SU-DHL-6 (cell line): Measurements from ENCODE around the gene RFC4.

Experiments used
- H2AFZ ChIP-seq: fragments of 200-600 bp; sonication (generic); 2 replicates; pipeline ENCODE4 v1.6.1; 2014; ENCODE audit warnings: low read depth, mild to moderate bottlenecking, moderate library complexity, mixed read lengths, antibody characterized with exemption, low read length; ENCODE audit not compliant: severe bottlenecking
- H3F3A ChIP-seq: fragments of 200-600 bp; shearing (Covaris generic); 2 replicates; pipeline ENCODE4 v1.6.0; 2016; ENCODE audit warnings: antibody characterized with exemption, mild to moderate bottlenecking; ENCODE audit not compliant: insufficient read depth
- H3K27ac ChIP-seq: fragments of 200-600 bp; sonication (generic); 2 replicates; pipeline ENCODE4 v1.5.1; 2016; ENCODE audit warnings: low read depth, mild to moderate bottlenecking, low read length, moderate library complexity, mixed read lengths
- H3K27me3 ChIP-seq: fragments of 200-600 bp; sonication (generic), shearing (Covaris generic); 2 replicates; pipeline ENCODE4 v1.6.0; 2014; ENCODE audit warnings: mild to moderate bottlenecking, low read length
- H3K36me3 ChIP-seq: fragments of 200-600 bp; sonication (generic); 2 replicates; pipeline ENCODE4 v1.6.1; 2014; ENCODE audit warnings: mild to moderate bottlenecking, low read length, mixed read lengths
- H3K4me2 ChIP-seq: fragments of 300-600, 200-600 bp; shearing (Covaris generic), sonication (generic); 2 replicates; pipeline ENCODE4 v1.6.0; 2014; ENCODE audit warnings: low read length, low read depth, mild to moderate bottlenecking; ENCODE audit not compliant: poor library complexity, severe bottlenecking
- H3K4me3 ChIP-seq: fragments of 200-600 bp; sonication (generic); 2 replicates; pipeline ENCODE4 v1.5.1; 2014; ENCODE audit warnings: antibody characterized with exemption, low read length, mild to moderate bottlenecking, mixed read lengths; ENCODE audit not compliant: insufficient read depth, poor library complexity, severe bottlenecking
- H3K79me2 ChIP-seq: fragments of 200-600 bp; sonication (generic); 2 replicates; pipeline ENCODE4 v1.6.1; 2014; ENCODE audit warnings: mild to moderate bottlenecking, low read length, moderate library complexity; ENCODE audit not compliant: insufficient read depth
- H3K9ac ChIP-seq: fragments of 200-600 bp; sonication (generic); 2 replicates; pipeline ENCODE4 v1.7.0; 2014; ENCODE audit warnings: mild to moderate bottlenecking, low read length
- H3K9me2 ChIP-seq: fragments of 200-600 bp; sonication (generic); replicated peaks from 2 replicates; pipeline ENCODE4 v1.6.1; 2014; ENCODE audit warnings: low read length; ENCODE audit not compliant: insufficient read depth
- H3K9me3 ChIP-seq: fragments of 200-600 bp; sonication (generic); 2 replicates; pipeline ENCODE4 v1.6.1; 2014; ENCODE audit warnings: low read length, mixed read lengths; ENCODE audit not compliant: insufficient read depth
- H4K20me1 ChIP-seq: fragments of 200-600 bp; sonication (generic); 2 replicates; pipeline ENCODE4 v1.6.1; 2014; ENCODE audit warnings: low read depth, mild to moderate bottlenecking, antibody characterized with exemption, low read length, moderate library complexity, mixed read lengths
- EZH2phosphoT487 ChIP-seq: fragments of 200-600 bp; sonication (generic), shearing (Covaris generic); conservative IDR thresholded peaks from 2 replicates; pipeline ENCODE4 v1.6.1; 2018; ENCODE audit warnings: mild to moderate bottlenecking, antibody characterized with exemption, low read length, moderate library complexity, mixed read lengths
- TF ChIP-seq, protein P1 (sequence below): fragments of 200-600 bp; sonication (generic); IDR thresholded peaks from one replicate; pipeline ENCODE4 v1.5.1; 2017; ENCODE audit warnings: antibody characterized with exemption, mild to moderate bottlenecking, low read length, moderate library complexity; ENCODE audit not compliant: insufficient read depth, poor library complexity, severe bottlenecking

RFC4 gene

DNA sequence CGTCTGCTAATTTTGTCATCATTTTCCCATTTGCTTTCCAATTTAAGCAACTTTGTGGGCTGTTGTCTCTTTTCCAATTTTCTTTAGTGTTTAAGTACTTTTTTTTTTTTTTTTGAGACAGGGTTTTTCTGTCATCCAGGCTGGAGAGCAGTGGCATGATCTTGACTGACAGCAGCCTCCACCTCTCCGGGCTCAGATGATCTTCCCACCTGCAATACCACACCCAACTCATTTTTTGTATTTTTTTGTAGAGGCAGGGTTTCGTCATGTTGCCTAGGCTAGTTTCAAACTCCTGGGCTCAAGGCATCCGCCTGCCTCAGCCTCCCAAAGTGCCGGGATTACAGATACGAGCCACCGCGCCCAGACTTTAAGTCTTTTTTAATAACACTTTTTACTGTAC, 49.1 kb downstream of the RFC4 start:
- Histone ChIP-seq H3K4me3 (no peak overlapping the region), H3K36me3 (no peaks in the 10 kb centered on the region), H3K79me2 (no peaks in the 10 kb centered on the region), H3K9ac (no peak overlapping the region), H3K9me3 (no peaks in the 10 kb centered on the region), H4K20me1 (no peaks in the 10 kb centered on the region), H2AFZ (no peak overlapping the region), H3K27ac (no peak overlapping the region), H3K4me2 (no peak overlapping the region), H3K9me2 (no peaks in the 10 kb centered on the region), H3K27me3 (no peaks in the 10 kb centered on the region), H3F3A (no peaks in the 10 kb centered on the region)
- TF ChIP-seq, protein P1, sequence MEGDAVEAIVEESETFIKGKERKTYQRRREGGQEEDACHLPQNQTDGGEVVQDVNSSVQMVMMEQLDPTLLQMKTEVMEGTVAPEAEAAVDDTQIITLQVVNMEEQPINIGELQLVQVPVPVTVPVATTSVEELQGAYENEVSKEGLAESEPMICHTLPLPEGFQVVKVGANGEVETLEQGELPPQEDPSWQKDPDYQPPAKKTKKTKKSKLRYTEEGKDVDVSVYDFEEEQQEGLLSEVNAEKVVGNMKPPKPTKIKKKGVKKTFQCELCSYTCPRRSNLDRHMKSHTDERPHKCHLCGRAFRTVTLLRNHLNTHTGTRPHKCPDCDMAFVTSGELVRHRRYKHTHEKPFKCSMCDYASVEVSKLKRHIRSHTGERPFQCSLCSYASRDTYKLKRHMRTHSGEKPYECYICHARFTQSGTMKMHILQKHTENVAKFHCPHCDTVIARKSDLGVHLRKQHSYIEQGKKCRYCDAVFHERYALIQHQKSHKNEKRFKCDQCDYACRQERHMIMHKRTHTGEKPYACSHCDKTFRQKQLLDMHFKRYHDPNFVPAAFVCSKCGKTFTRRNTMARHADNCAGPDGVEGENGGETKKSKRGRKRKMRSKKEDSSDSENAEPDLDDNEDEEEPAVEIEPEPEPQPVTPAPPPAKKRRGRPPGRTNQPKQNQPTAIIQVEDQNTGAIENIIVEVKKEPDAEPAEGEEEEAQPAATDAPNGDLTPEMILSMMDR, result no peak

DNA sequence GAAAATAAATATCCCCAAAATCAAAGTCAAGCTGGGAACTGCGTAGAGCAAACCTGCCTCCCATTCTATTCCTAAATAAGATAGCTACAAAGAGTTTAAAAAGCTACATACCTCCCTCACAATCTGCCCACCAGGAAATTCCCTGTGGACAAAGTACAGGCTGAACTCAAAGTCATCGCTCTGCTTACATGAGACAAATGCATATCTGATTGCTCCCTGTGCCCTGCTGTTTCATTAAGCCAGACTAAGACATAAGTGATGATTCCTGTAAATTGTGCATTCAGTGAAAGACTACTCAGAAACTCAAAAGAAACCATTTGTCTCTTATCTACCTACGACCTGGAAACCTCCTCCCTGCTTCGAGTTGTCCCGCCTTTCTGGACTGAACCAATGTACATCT, 51.4 kb downstream of the RFC4 start:
- Histone ChIP-seq H3K36me3 (no peaks in the 10 kb centered on the region), H3K4me2 (no peak overlapping the region), H3K9me2 (no peaks in the 10 kb centered on the region), H4K20me1 (no peaks in the 10 kb centered on the region), H3K9ac (no peak overlapping the region), H3K79me2 (no peaks in the 10 kb centered on the region), H3F3A (no peaks in the 10 kb centered on the region), H2AFZ (no peak overlapping the region), H3K27me3 (no peaks in the 10 kb centered on the region), H3K27ac (no peak overlapping the region), H3K9me3 (no peaks in the 10 kb centered on the region), H3K4me3 (no peak overlapping the region)
- no peak for TF ChIP-seq EZH2phosphoT487
- TF ChIP-seq, protein P1, result no peak

DNA sequence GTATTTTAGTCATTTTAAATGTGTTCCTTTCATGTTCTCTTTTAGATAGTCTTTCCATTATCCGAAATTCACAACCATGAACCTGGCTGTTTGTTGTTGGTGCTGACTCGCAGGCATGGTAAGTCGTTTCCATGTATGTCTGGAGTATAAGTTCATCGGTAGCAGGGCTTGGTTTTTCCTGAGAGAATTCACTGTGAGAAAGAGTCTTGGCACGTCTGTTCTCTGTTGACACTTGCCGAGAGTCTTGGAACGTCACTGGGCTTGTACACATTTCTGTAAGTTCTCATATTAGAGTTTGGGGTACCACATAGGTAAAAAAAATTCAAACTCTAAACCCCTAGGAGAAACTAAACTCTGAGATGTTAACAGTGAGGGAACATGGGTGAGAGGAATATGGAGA, 52.3 kb downstream of the RFC4 start:
- no peak overlapping the region for H3K4me3 ChIP-seq
- no peak overlapping the region for H3K27ac ChIP-seq
- no peaks in the 10 kb centered on the region for H3K27me3 ChIP-seq
- no peaks in the 10 kb centered on the region for H3F3A ChIP-seq
- H3K9me2 ChIP-seq, result no peaks in the 10 kb centered on the region
- H3K4me2 ChIP-seq, result no peak overlapping the region
- no peaks in the 10 kb centered on the region for H3K79me2 ChIP-seq
- H3K9me3 ChIP-seq, result no peaks in the 10 kb centered on the region
- H2AFZ ChIP-seq, result no peak overlapping the region
- TF ChIP-seq EZH2phosphoT487, result no peak
- TF ChIP-seq, protein P1, result no peak
- H4K20me1 ChIP-seq, result no peaks in the 10 kb centered on the region
- no peak overlapping the region for H3K9ac ChIP-seq
- no peaks in the 10 kb centered on the region for H3K36me3 ChIP-seq

DNA sequence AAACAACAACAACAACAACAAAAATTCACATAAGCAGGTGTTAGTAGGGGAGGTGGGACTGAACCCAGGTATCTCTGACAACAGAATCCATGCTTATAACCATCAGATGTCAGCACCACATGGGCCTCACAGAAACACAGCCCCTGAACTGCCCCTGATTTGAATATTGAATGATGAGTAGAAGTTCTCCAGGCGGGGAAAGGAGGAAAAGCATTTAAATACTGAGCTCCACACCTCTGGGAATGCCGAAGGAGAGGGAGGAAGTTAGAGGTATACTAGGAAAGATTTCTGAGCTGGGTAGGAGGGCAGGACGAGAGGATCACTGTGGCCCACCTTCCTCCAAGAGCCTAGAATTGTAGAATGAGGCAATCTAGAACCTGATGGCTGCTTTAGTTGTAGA, 54.8 kb downstream of the RFC4 start:
- H3K4me3 ChIP-seq, result no peak overlapping the region
- no peaks in the 10 kb centered on the region for H3K9me2 ChIP-seq
- H3K9me3 ChIP-seq, result no peaks in the 10 kb centered on the region
- H3K9ac ChIP-seq, result no peak overlapping the region
- H3F3A ChIP-seq, result no peaks in the 10 kb centered on the region
- no peaks in the 10 kb centered on the region for H4K20me1 ChIP-seq
- no peaks in the 10 kb centered on the region for H3K36me3 ChIP-seq
- no peak for TF ChIP-seq EZH2phosphoT487
- TF ChIP-seq, protein P1, result no peak
- no peak overlapping the region for H3K27ac ChIP-seq
- H3K79me2 ChIP-seq, result no peaks in the 10 kb centered on the region
- H3K4me2 ChIP-seq, result no peak overlapping the region
- no peaks in the 10 kb centered on the region for H3K27me3 ChIP-seq
- H2AFZ ChIP-seq, result no peak overlapping the region
